NCI-H1105 treated with DMSO at 0.1 percent for 48 hours (cell line): ENCODE measurements around the gene GPR17.

ENCODE experiments used
- DNase-seq: peaks from one replicate; lab custom pipeline; 2025; lab: John Stamatoyannopoulos, UW

GPR17 gene

DNA sequence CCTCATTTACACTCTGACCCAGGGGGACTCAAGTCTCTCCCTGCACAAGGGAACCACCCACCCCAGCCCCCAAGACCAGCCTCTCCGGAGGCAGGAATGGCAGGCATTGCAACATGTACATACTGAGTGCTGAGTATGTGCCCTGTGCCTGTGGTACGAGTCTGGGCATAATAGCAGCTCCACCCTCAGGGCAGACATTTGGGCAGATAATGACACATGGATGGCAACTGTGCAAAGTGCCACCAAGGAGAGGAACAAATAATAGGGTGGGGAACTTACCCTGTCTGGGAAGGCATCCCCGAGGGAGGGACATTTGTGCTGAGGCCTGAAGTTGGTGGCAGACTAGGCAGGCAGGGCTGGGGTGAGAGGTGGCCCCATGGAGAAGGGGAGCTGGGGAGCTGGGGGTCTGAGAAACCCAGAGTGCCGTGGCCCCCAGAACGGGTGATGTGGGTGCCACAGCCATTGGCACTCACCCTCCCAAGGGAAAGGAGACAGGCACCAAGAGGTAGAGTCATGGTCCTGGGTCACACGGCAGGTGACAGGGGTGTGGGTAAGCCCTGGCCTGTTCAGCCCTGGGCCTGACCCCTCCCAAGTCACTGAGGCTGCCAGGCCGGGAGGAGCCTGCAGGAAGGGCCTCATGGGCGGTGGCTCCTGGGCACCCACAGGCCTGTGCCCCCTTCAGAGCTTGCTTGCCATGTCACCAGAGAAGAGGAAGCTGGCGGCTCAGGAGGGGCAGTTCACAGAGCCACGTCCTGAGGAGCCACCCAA is 15.7 kb upstream of the GPR17 start:
- no peak for DNase-seq

DNA sequence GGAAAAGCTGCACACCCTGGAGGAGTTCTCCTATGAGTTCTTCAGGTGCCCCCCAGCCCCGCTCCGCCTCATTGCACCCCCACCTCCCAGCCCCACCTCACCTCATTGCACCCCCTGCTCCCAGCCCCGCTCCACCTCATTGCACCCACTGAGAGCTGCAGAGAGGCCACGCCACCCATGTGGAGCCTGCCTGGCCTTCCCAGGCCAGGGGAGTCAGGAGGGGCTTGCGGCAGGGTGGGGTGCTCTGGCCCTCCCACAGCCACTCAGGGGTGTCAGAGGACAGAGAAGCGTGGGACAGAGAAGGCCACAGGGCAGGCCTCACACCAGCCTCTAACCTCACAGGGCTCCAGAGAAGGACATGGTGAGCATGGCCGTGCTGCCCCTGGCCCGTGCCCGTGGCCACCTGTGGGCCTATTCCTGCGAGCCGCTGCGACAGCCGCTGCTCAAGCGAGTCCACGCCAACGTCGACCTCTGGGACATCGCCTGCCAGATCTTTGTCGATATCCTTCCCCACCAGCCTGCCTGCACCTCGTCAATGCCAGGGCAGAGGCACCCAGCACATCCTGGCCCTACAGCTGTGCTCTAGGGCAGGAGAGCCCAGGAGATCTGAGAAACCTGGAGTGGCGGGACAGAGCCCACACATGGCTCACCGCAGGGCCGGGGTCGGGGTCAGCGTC is 15.0 kb upstream of the GPR17 start:
- DNase-seq = no peak

DNA sequence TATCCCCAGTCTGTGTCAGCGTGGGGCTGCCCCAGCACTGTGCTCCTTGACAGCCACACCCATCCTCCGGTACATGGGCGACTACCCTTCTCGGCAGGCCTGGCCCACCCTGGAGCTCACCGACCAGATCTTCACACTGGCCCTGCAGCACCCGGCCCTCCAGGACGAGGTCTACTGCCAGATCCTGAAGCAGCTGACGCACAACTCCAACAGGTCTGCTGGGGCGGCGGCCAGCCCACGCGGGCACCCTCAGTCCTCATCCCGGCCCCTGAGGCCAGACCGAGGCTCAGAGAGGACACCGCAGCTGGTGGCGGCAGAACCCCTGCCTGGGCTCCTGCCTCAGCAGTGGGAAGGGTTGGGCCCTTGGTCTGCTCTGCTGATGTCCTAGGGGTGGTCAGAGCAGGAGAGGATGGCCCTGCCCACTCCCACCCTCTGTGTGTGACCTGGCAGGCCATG is 14.4 kb upstream of the GPR17 start:
- no peak for DNase-seq

DNA sequence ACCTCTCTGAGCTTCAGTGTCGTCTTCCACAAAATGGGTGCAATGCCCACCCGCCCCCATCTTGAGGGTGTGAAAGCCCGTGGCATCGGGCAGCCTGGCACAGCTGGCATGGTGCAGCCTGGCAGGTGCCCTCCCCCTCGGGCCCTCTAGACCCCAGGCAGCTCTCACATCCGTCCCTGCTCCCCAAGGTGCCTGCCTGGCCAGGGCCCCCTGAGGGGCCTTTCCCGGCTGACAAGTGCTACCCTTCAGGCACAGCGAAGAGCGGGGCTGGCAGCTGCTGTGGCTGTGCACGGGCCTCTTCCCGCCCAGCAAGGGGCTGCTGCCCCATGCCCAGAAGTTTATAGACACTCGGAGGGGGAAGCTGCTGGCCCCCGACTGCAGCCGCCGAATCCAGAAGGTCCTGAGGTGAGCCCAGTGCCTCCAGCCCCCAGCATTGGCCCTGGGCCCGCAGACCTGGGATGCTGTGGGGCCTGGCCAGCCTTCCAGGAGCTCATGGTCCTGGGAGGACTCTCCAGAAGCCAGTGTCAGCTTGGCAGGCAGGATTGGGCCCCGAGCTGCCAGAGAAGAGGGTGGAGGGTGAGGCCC is 13.9 kb upstream of the GPR17 start:
- DNase-seq = no peak

DNA sequence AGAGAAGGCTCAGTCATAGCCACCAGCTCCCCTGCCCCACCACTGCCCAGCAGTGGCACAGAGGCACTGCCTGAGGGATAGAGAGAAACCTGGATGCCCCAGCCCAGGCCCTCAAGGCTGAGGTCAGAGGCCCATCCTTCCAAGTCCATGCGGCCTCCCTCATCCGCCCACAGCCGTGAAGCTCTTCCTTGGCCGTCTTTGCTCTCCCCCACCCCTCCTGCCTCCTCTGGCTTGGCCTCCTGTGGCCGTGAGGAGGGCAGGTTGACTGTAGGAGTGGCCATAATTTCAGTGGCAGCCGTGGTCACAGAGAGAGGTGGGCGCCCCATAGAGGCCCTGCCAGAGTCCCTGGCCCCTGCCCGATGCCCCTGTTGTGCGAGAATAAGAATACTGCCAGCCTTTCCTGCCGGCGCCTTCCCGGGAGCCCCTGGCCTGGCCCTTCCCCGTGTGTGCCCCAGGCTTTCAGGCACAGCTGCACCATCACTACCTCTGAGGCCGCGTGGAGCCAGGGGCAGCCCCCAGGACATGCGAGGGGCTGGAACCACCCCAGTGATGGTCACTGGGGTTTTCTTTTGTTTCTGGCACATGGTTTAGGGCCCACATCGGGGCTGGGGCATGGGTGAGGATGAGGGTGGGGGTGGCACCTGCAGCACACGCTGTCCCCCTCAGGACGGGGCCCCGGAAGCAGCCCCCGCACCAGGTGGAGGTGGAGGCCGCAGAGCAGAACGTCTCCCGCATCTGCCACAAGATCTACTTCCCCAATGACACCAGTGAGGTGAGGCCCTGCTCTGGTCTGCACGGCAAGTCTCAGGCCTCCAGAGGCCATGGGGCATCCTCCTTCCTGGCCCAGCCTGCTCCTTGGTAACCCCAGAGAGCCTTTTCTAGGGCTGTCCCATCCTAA is 13.1 kb upstream of the GPR17 start:
- DNase-seq = no peak

DNA sequence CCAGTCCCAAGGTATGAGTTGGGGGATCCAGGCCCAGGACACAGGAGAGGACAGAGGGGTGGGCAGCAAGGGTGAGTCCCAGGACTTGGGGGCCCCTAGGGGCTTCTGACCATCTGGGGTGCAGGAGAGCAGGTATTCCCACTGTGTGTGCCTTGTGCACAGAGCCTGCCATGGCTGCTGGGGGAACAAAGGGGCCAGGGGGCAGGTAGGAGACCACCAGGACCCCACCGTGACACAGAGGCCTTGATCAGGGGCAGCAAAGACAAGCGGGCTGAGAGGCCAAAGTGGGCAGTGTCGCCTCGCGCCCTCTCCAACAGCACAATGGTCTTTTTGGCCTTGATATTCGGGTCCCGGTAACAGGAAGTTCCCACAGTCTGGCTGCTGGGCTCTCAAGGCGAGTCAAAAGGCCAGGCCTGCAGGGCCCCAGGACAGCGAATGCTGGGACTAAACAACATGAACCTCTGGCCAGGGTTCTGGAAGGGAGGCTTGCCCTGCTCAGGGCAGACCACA is 12.3 kb upstream of the GPR17 start:
- DNase-seq = no peak

DNA sequence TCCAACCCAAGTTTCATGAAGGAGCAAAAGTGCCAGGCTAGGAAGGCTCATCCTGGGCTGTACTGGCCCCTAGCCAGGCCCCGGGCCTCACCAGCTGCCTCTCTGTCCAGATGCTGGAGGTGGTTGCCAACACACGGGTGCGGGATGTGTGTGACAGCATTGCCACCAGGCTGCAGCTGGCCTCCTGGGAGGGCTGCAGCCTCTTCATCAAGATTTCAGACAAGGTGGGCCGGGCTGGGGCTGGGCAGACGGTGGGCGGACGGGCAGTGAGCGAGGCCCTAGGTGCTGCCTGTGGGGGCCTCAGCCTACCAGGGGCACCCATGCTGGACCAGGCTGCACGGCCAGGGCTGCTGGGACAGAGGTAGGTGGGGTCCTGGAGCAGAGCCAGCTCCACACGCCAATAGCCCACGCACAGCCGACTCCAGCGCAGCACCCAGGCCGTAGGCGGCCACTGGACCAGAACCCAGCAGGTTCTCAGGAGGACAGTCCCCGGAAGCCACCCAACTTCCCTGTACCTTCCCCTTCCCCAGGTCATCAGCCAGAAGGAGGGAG is 11.8 kb upstream of the GPR17 start:
- DNase-seq = no peak

DNA sequence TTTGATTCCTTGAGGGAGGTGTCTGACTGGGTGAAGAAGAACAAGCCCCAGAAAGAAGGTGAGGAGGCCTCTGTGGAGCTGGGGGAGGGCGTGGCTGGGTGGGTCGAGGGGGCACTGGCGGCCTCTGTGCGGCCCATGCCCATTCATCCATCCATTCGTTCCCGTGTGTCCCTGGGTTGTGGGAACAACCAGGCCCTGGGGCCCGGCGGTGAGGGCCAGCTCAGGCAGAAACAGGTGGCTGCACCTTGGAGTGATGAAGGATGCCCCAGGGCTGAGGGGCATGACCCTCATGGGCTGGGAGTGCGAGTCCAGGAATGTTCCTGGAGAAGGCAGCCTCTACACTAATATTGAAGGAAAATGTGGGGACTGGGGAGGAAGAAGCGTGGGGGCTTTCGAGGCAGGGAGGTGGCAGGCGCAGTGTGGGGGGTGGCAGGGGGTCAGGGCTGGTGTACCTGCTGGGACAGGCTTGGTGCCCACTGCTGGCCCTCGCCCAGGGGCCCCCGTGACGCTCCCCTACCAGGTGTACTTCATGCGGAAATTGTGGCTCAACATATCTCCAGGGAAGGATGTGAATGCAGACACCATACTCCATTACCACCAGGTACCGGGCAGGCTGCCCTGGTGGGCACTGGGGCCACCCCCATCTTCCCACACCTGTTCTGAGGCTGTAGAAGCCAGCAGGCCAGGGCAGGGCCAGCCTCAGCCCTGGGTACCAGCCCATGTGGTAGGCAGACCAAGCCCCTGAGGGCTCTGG is 11.2 kb upstream of the GPR17 start:
- DNase-seq = no peak

DNA sequence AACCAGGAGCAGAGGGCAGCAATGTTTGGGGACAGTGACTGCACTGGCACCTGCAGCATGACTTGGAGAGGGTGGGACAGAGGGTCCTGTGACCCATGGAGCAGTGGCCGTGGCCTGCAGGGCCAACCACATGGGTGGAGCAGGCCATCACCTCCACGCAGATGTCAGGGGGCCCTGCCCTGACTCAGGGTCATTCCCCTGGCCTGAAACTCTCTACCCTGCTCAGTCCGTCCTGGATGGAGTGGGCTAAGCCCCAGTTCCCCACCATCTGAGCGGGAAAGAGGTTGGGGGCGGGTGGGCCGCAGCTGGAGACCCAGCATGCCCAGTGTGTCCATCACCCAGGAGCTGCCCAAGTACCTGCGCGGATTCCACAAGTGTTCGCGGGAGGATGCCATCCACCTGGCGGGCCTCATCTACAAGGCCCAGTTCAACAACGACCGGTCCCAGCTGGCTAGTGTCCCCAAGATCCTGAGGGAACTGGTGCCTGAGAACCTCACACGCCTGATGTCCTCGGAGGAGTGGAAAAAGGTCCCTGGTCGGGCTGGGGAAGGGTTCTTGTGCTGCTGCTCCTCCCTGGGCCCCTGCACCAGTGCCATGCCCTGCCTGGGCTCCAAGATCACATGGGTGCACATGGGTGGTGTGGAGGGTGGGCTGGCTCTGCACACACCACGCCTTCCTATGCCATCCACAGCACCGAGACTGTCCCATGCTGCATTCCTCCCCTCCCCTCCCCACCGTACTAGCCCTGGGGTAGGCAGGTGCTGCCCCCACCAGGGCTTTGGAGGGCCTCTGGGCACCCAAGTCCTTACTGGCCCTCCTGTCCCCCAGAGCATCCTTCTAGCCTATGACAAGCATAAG is 10.3 kb upstream of the GPR17 start:
- DNase-seq = no peak

DNA sequence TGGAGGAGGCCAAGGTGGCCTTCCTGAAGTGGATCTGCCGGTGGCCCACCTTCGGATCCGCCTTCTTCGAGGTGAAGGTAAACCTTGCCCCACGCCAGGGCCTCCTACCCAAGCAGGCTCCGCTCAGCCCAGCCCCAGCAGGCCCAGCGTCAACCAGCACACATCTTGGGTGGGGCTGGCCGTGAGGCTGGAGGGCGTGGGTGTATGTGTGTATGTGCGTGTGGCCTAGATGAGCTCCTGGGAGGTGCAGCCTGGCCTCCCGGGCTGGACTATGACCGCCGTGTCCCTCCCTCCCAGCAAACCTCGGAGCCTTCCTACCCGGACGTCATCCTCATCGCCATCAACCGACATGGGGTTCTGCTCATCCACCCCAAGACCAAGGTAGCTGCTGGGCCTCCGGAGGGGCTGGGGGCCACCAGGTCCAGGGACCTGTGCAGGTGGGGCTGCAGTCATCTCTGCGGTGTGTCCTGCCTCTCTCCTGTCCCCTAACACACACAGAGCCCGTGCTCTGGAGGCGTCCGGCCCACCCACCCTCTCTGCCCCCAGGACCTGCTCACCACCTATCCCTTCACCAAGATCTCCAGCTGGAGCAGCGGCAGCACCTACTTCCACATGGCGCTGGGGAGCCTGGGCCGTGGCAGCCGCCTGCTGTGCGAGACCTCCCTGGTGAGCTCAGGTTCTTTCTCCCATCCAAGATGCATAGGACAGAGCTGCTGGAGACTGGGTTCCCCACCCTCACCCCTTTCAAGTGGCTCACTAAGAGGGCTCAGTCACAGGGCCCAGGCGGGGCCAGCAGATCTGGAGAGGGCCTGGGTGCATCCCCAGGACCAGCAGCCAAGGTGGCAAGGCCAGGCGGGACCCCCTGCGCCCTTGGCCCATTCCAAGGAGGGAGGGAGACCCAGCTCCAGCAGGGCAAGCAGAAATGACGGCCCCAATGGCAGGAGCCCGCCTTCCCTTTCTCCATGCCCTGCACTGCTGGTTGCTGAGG is 9.4 kb upstream of the GPR17 start:
- DNase-seq = no peak

DNA sequence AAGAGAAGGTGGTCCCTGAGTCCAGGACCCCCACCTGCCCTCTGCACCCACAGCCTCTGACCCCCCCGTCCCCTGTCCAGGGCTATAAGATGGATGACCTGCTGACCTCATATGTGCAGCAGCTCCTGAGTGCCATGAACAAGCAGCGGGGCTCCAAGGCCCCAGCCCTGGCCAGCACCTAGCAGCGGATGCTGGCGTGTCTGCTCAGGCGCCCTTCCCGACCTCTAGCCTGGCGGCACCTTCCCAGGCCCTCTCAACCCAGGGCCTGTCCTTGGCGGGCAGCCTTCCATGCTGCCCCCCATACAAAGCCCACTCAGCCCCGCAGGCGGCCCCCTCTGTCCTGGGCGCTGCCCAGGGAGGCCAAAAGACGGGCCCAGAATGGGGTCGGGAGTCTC is 8.7 kb upstream of the GPR17 start:
- no peak for DNase-seq

DNA sequence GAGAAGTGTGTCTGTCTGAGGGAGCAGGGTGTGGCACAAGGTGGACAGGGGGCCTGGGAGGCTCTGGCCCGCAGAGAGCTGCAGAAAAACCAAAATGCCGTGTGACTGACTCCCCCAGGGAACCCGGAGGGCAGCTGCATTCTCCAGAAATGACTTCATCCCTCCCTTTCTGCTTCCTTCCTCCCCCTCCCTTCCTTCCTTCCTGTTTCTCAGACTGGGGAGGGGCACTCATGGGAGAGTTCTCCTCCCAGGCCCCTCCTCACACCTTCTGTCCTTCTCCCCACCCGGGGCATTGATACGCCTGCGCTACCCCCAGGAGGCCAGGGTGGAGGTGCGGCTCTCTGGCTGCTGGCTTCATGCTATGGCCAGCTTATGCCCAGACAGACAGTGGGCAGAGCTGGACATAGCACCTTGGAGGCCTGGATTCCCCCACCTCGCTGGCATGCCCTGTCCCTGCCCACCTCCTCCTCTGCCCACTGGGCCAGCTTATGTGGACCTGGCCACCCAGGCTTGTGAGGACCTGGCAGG is 8.2 kb upstream of the GPR17 start:
- DNase-seq = no peak

DNA sequence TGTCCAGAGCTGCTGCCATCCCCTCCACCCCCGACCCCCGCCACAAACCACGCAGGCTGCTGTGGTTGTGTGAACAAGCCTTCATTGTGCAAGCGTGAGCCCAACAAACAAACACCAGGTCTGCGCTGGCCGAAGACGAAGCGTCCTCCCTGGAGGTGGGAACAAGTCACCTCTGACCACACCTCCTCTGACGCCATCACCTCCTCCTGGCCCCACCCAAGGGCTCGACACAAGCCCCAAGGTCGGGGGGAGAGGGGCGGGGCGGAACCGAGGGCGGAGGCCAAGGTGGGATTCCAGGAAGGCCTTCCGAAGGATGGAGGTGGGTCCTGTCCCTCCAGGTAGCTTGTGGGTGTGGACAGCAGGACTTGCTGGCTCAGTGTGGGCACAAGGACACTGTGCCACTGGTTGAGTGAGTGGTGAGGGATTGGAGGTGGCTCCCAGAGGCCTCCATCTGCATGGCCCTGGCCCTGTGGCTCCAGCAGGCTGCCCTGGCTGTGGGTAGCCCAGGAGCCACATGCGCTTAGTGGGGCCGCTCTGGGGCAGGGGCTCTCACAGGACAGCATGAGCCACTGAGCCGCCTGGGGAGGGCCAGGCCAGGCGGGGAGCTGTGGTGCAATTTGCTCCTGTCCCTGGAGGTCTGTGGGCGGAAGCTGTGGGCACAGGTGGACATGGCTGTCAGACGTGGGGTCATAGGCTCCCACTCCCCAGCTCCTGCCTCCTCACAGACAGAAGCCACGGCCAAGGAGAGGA is 7.4 kb upstream of the GPR17 start:
- no peak for DNase-seq

DNA sequence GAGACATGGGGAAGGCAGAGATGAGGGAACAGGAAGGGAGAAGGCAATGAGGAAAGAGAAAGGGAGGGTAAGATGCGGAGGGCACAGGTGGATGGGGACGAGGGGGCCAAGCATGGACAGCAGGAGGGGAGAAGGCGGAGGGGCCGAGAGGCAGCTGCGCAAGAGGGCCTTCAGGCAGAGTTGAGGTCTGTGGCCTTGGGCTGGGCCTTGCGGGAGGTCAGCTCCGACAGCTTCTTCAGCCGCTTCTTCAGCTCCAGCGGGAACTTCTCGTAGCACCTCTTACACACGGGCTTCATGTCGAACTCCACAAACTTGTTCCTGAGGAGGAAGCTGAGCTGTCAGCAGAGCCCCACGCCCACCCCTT is 6.9 kb upstream of the GPR17 start:
- DNase-seq = no peak

DNA sequence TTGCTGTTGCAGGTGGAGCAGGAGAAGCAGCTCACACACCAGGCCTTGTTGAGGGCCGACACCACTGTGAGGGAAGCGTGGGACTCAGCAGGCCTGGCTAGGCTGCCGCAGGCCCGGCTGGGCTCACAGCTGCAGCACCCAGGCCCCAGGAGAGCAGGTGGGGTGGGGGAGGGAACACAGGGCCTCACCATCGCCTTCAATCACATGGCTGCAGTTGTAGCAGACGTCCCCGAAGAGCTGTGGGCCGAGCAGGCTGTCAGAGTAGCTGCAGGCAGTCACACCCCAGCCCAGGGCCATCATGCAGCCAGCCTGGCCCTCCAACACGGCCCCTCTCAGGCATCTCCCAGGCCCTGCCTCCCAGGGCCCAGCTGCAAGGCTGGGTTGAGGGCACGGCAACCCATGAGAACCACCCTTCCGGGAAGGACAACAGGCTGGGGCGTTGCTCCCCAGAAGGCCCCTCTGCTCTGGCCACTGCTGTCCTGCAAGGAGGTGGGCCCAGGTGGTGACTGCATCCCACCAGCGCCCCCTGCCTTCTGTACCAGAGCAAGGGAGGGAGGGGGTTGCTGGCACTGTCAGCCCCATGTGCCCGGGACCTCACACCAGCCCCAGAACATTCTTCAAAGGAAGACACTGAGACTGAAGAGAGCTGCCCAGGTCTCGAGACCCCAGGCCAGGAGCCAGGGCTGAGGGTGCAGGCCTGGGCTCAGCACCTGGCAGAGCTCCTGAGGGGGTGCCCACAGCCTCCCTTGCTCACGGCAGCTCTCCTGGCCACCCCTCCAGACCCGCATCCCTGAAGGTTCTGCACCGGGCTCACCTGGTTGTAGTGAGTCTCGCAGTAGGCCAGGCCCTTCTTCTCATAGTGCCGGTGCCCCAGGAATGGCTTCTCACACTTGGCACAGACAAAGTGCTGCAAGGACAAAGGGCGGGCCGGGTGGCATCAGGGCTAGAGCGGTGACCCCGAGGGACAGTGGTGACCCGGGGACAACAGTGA is 5.6 kb upstream of the GPR17 start:
- no peak for DNase-seq

DNA sequence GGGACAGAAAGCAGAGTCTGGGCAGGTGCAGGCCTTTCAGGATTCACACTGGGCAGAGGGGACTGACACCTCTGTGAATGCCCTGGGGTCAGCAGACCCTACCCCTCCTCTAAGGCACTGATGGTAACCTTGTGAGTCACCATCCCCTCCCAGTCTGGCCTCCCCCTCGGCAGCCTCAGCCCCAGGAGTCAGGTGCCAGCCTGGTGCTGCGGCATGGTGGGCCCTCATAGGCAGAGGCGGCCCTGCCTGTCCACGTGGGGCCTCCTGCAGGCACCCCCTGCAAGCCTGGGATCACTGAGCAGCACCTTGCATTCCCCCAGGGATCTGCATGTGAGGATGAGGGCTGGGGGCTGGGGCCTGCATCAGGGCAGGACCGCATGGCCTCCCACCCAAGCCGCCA is 4.8 kb upstream of the GPR17 start:
- no peak for DNase-seq
